Activated CD8-positive, alpha-beta T cell treated with anti-CD3 and anti-CD28 coated beads, Interleukin-2, amount 10 ng/mL, durations not matched to agents 7 days and 5 days (primary cell): ENCODE measurements around the gene NTMT1. TPM values are rescaled to one million over a fixed set of nuclear protein-coding genes. Genes with fewer than 3 reads are reported as not detected.
A peak's percentile ranks its signal among the peaks of the same experiment; 100 is the strongest.

Source experiments
- ATAC-seq: fragments of 150-1000 bp; cut with Tn5 transposase; one replicate; pipeline ENCODE4 v1.10.0; 2021; ENCODE audit warnings: moderate library complexity
- CTCF ChIA-PET: fragments of 350-600 bp; sonication (Branson Sonifier 250); formaldehyde crosslinking; loops from one replicate; lab custom pipeline; 2021; ENCODE audit warnings: antibody characterized with exemption; lab: Charles Lee
- POLR2A ChIA-PET: fragments of 350-600 bp; sonication (Branson Sonifier 250); formaldehyde crosslinking; loops from one replicate; lab custom pipeline; 2021; ENCODE audit warnings: antibody characterized with exemption; lab: Charles Lee
- DNase-seq: peaks from one replicate; pipeline ENCODE4 v3.0.0-alpha.2; 2020
- H3K27ac Mint-ChIP-seq: one replicate; pipeline ENCODE4 v1.8.0; 2021; ENCODE audit warnings: mild to moderate bottlenecking, mixed read lengths
- H3K27me3 Mint-ChIP-seq: one replicate; pipeline ENCODE4 v1.8.0; 2021; ENCODE audit warnings: low read depth, mixed read lengths
- H3K36me3 Mint-ChIP-seq: one replicate; pipeline ENCODE4 v1.8.0; 2021; ENCODE audit warnings: low read depth, mixed read lengths
- H3K4me1 Mint-ChIP-seq: one replicate; pipeline ENCODE4 v1.8.0; 2021; ENCODE audit warnings: low read depth, mixed read lengths
- H3K4me3 Mint-ChIP-seq: one replicate; pipeline ENCODE4 v1.8.0; 2021; ENCODE audit warnings: mild to moderate bottlenecking, mixed read lengths
- H3K9me3 Mint-ChIP-seq: one replicate; pipeline ENCODE4 v1.8.0; 2022; ENCODE audit warnings: mixed read lengths; ENCODE audit not compliant: insufficient read depth
- total RNA-seq, 2 experiments: library from RNA; stranded (reverse); gene quantifications; one replicate each; pipeline ENCODE4 v1.2.3, GENCODE V29; 2021

The NTMT1 gene
- total RNA-seq, 2 experiments from 2014 or later, result 36.2 to 39.2 TPM

GRCh38 chr9:129664746-129665388, 38.9 kb downstream of the NTMT1 start:
- ChIA-PET POLR2A (no interaction called here), CTCF (no interaction called here)
- H3K27ac Mint-ChIP-seq, result no peak overlapping the region
- H3K4me1 Mint-ChIP-seq, result peaks cover 9% of the 10 kb centered on the region
- no peaks in the 10 kb centered on the region for H3K9me3 Mint-ChIP-seq
- H3K36me3 Mint-ChIP-seq, result no peaks in the 10 kb centered on the region
- peak overlapping the region; percentile 61 for H3K4me3 Mint-ChIP-seq
- H3K27me3 Mint-ChIP-seq, result peaks cover 20% of the 10 kb centered on the region
- DNase-seq (peak; percentile 26), ATAC-seq (peak; percentile 44)

- CTCF ChIA-PET, result no interaction called here
- peak within 1 kb of the TSS; percentile 61 for H3K4me3 Mint-ChIP-seq
- H3K27me3 Mint-ChIP-seq, result peaks cover 20% of the 10 kb centered on the region
Measured at GRCh38 chr9:129665389-129665775, 39.4 kb downstream of the NTMT1 start, which contains the start of gene PRRX2. Gene PRRX2 (plus strand): TSS chr9:129665647. CDS start chr9:129665868, 221 bp downstream.

GRCh38 chr9:129665814-129666520, 40.0 kb downstream of the NTMT1 start:
- Mint-ChIP-seq H3K27me3 (peaks cover 17% of the 10 kb centered on the region), H3K27ac (no peak overlapping the region), H3K36me3 (no peaks in the 10 kb centered on the region), H3K9me3 (no peaks in the 10 kb centered on the region), H3K4me3 (peak overlapping the region; percentile 12), H3K4me1 (peaks cover 11% of the 10 kb centered on the region)
- ChIA-PET CTCF (no interaction called here), POLR2A (no interaction called here)
- DNase-seq (no peak), ATAC-seq (peak; percentile 45)

More at GRCh38 chr9:129665389-129665775, 39.4 kb downstream of the NTMT1 start, which contains the start of gene PRRX2:
- ATAC-seq (peak; percentile 81), DNase-seq (peak; percentile 60)
- Mint-ChIP-seq H3K27ac (no peak within 1 kb of the TSS), H3K36me3 (no peaks in the 10 kb centered on the region), H3K4me1 (peaks cover 9% of the 10 kb centered on the region), H3K9me3 (no peaks in the 10 kb centered on the region)
- POLR2A ChIA-PET, result no interaction called here

DNA sequence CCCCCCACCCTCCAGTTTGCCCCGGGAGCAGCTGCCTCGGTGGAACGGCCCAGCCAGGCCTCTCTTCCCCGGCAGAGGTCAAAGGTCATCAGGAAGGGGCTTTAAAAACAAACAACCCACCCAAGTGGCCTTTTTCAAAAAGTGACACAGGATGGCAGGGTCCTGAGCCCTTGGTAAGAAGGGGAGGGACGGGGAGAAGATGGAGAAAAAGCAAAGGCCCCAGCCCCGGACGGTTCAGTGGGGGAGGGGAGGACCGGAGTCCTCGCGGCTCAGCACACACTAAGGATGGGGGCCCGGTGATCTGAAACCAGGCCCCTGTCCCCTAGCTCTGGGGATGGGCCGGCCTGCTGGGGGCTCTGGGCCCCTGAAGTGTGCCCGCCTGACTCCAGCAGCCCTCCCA, 40.6 kb downstream of the NTMT1 start:
- no peaks in the 10 kb centered on the region for H3K9me3 Mint-ChIP-seq

GRCh38 chr9:129667378-129667777, 41.4 kb downstream of the NTMT1 start:
- DNase-seq (no peak), ATAC-seq (no peak)
- CTCF ChIA-PET, result no interaction called here
- no peaks in the 10 kb centered on the region for H3K9me3 Mint-ChIP-seq
- H3K36me3 Mint-ChIP-seq, result no peaks in the 10 kb centered on the region
- POLR2A ChIA-PET, result interaction anchor here (1.1 kb wide), 1 partner anchor 71 kb away, joined by 5 read pairs; no protein-coding TSS in a partner anchor
- H3K4me1 Mint-ChIP-seq, result peaks cover 17% of the 10 kb centered on the region
- H3K27me3 Mint-ChIP-seq, result peaks cover 13% of the 10 kb centered on the region
- H3K4me3 Mint-ChIP-seq, result no peak overlapping the region
- no peak overlapping the region for H3K27ac Mint-ChIP-seq

More for the DNA sequence above, 40.6 kb downstream of the NTMT1 start:
- no peak for DNase-seq
- ATAC-seq, result no peak
- Mint-ChIP-seq H3K36me3 (no peaks in the 10 kb centered on the region), H3K27me3 (peaks cover 13% of the 10 kb centered on the region), H3K27ac (no peak overlapping the region), H3K4me1 (peaks cover 15% of the 10 kb centered on the region), H3K4me3 (no peak overlapping the region)
- ChIA-PET POLR2A (interaction anchor here (1.1 kb wide), 1 partner anchor 72 kb away, joined by 5 read pairs; no protein-coding TSS in a partner anchor), CTCF (no interaction called here)

DNA sequence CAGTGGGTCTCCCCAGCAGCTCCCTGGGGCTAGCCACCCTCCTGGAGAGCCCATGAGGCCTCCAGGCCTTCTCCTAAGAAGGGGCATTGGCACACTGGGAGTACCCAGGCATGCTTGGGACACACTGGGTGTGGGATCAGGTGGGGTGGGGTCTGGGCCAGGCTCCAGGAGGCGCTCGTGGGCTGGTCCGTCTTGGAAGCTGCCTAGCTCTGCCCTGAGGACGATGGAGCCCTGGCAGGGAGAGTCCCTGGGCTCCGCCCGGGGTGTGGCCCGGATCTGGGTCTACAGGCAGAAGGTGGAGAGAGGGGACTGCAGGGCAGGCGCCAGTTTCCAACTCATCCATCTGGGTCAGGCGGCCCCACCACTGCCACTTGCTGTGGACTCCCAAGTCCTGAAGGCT, 41.9 kb downstream of the NTMT1 start:
- ATAC-seq (no peak), DNase-seq (no peak)
- peaks cover 10% of the 10 kb centered on the region for H3K27me3 Mint-ChIP-seq
- no peak overlapping the region for H3K4me3 Mint-ChIP-seq
- POLR2A ChIA-PET, result interaction anchor here (1.1 kb wide), 1 partner anchor 70 kb away, joined by 5 read pairs; no protein-coding TSS in a partner anchor
- H3K36me3 Mint-ChIP-seq, result no peaks in the 10 kb centered on the region
- peaks cover 17% of the 10 kb centered on the region for H3K4me1 Mint-ChIP-seq
- CTCF ChIA-PET, result no interaction called here
- H3K27ac Mint-ChIP-seq, result no peak overlapping the region
- H3K9me3 Mint-ChIP-seq, result no peaks in the 10 kb centered on the region

DNA sequence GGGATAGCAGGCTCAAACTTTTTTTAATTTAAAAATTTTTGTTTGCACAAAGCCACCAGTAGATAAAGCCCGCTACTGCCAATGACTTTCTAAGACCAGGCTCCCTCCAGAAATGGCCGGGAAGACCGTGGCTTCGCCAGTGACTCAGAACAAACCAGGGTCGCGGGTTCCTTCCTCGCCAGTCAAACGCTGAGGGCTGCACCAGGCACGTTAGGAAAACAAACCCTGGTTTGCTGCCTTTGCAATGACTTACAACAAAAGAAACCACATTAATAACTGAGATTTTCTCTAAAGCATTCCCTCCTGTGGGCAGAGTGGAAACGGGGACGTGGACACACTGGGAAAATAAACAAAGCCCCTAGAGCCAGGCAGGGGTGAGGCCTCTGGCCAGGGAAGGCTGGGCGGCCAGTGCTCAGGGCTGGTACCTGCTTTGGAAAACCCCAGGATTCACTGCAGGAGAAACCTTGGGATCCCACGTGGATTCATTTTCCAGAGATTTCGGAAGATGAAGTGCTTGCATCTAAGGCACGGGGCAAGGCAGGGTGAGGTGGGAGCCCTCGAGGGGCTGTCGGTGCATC, 43.3 kb downstream of the NTMT1 start:
- Mint-ChIP-seq H3K27ac (no peak overlapping the region), H3K27me3 (peaks cover 10% of the 10 kb centered on the region), H3K4me1 (peaks cover 17% of the 10 kb centered on the region), H3K36me3 (no peaks in the 10 kb centered on the region), H3K9me3 (no peaks in the 10 kb centered on the region), H3K4me3 (no peak overlapping the region)
- no peak for ATAC-seq
- ChIA-PET POLR2A (interaction anchor here (0.6 to 0.9 kb wide), 2 partner anchors 10 to 57 kb away, joined by 3 to 4 read pairs; no protein-coding TSS in a partner anchor), CTCF (no interaction called here)
- DNase-seq, result no peak

DNA sequence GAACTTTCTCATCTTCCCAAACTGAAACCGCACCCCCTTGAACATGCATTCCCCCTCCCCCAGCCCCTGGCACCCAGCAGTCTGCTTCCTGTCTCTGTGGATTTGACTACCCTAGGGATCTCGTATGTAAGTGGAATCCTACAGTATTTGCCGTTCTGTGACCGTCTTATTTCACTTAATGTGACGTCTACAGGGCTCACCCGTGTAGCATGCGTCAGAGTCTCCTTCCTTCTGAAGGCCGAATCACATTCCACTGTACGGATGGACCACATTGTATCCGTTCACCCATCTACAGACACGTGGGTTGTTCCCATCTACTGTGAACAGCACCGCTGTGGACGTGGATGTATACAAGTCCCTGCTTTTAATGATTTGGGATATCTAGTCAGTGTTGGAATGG, 44.0 kb downstream of the NTMT1 start:
- peaks cover 13% of the 10 kb centered on the region for H3K4me1 Mint-ChIP-seq
- no peaks in the 10 kb centered on the region for H3K36me3 Mint-ChIP-seq
- ChIA-PET CTCF (no interaction called here), POLR2A (interaction anchor here (0.9 kb wide), 1 partner anchor 56 kb away, joined by 3 read pairs; no protein-coding TSS in a partner anchor)
- no peak overlapping the region for H3K4me3 Mint-ChIP-seq
- no peaks in the 10 kb centered on the region for H3K9me3 Mint-ChIP-seq
- DNase-seq (no peak), ATAC-seq (no peak)
- peaks cover 6% of the 10 kb centered on the region for H3K27me3 Mint-ChIP-seq
- H3K27ac Mint-ChIP-seq, result no peak overlapping the region

- DNase-seq (no peak), ATAC-seq (no peak)
- Mint-ChIP-seq H3K4me1 (peaks cover 7% of the 10 kb centered on the region), H3K36me3 (no peaks in the 10 kb centered on the region), H3K4me3 (no peak overlapping the region), H3K27me3 (peaks cover 4% of the 10 kb centered on the region), H3K27ac (no peak overlapping the region), H3K9me3 (no peaks in the 10 kb centered on the region)
- ChIA-PET CTCF (no interaction called here), POLR2A (no interaction called here)
Measured at GRCh38 chr9:129671065-129671464, 45.1 kb downstream of the NTMT1 start.

DNA sequence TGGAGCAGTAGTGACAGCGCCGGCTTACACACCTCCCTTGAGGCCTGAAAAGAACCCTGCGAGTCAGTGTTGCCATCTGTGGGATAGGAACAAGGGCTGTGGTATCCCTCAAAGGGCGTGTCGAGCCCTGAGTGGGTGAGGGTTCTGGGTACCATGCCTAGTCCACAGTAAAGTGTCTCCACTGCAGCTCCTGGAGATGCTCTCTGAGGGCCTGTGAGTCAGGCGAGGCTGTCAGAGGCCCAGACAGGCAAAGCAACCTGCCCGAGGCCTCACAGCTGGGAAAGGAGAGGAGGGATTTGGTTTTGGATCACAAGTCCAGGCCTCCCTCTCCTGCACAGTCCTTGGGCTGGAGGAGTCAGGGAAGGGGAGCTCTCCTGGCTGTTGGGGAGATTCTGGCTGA, 45.6 kb downstream of the NTMT1 start:
- POLR2A ChIA-PET, result no interaction called here
- Mint-ChIP-seq H3K27me3 (peaks cover 8% of the 10 kb centered on the region), H3K4me1 (peaks cover 7% of the 10 kb centered on the region), H3K27ac (no peak overlapping the region), H3K36me3 (no peaks in the 10 kb centered on the region), H3K4me3 (no peak overlapping the region), H3K9me3 (no peaks in the 10 kb centered on the region)
- ATAC-seq, result no peak
- no peak for DNase-seq
- CTCF ChIA-PET, result no interaction called here

DNA sequence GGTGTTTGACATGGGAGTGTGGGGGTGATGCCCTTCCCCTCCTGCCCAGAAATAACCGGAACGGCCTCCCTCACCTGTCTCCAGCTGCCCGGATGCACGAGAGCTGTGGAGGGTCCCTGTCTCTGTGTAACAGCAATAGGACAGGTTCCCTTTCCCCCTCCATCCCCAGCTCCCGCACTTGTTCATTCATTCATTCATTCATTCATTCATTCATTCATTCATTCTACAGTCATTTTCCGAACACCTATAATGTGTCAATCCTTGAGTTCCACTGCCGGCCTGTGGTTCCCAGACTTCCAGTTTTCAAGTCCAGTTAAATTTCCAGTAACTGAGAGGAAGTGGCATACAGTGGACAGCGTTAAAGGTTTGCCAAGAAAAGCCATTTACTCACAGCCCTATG, 46.7 kb downstream of the NTMT1 start:
- ATAC-seq (no peak), DNase-seq (no peak)
- Mint-ChIP-seq H3K36me3 (no peaks in the 10 kb centered on the region), H3K9me3 (no peaks in the 10 kb centered on the region), H3K4me3 (no peak overlapping the region), H3K27ac (no peak overlapping the region), H3K27me3 (peaks cover 4% of the 10 kb centered on the region), H3K4me1 (peaks cover 7% of the 10 kb centered on the region)
- CTCF ChIA-PET, result no interaction called here
- POLR2A ChIA-PET, result no interaction called here

DNA sequence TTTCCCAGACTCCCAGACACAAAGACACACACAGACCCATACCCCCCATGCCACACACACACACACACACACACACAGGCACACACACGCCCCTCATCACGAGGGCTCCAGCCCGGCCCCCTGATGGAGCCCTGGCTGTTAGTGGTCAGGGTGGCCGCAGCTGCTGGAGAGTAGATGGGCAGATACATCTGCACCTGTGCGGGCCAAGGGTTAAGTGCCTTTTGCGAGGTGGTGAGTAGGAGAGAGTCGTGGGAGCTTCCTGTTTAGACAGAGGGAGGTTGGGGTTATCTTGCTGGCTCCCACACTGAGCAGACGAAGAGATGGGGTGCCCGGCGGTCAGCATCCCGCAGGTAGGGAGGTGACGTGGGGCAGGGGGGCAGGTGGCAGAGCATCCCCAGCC, 47.6 kb downstream of the NTMT1 start:
- ATAC-seq (no peak), DNase-seq (no peak)
- peaks cover 10% of the 10 kb centered on the region for H3K27me3 Mint-ChIP-seq
- H3K4me3 Mint-ChIP-seq, result no peak overlapping the region
- H3K9me3 Mint-ChIP-seq, result no peaks in the 10 kb centered on the region
- POLR2A ChIA-PET, result no interaction called here
- H3K4me1 Mint-ChIP-seq, result peaks cover 7% of the 10 kb centered on the region
- H3K27ac Mint-ChIP-seq, result no peak overlapping the region
- CTCF ChIA-PET, result interaction anchor here (1.3 kb wide), 1 partner anchor 110 kb away, joined by 5 read pairs; no protein-coding TSS in a partner anchor
- H3K36me3 Mint-ChIP-seq, result no peaks in the 10 kb centered on the region
